GM12874 (cell line): Measurements from ENCODE around the gene CAPN2.

ENCODE experiments used
- TF ChIP-seq, protein P1 (sequence below): IDR thresholded peaks from 2 replicates; pipeline ENCODE4 v1.5.1; 2011; ENCODE audit warnings: low read depth, mild to moderate bottlenecking, control low read depth, low read length, moderate library complexity; ENCODE audit not compliant: insufficient read depth

The CAPN2 gene

GRCh38 chr1:223750730-223751570, 38.6 kb downstream of the CAPN2 start:
- TF ChIP-seq, protein P1, sequence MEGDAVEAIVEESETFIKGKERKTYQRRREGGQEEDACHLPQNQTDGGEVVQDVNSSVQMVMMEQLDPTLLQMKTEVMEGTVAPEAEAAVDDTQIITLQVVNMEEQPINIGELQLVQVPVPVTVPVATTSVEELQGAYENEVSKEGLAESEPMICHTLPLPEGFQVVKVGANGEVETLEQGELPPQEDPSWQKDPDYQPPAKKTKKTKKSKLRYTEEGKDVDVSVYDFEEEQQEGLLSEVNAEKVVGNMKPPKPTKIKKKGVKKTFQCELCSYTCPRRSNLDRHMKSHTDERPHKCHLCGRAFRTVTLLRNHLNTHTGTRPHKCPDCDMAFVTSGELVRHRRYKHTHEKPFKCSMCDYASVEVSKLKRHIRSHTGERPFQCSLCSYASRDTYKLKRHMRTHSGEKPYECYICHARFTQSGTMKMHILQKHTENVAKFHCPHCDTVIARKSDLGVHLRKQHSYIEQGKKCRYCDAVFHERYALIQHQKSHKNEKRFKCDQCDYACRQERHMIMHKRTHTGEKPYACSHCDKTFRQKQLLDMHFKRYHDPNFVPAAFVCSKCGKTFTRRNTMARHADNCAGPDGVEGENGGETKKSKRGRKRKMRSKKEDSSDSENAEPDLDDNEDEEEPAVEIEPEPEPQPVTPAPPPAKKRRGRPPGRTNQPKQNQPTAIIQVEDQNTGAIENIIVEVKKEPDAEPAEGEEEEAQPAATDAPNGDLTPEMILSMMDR: no peak

GRCh38 chr1:223751696-223752095, 39.4 kb downstream of the CAPN2 start:
- TF ChIP-seq, protein P1: no peak

DNA sequence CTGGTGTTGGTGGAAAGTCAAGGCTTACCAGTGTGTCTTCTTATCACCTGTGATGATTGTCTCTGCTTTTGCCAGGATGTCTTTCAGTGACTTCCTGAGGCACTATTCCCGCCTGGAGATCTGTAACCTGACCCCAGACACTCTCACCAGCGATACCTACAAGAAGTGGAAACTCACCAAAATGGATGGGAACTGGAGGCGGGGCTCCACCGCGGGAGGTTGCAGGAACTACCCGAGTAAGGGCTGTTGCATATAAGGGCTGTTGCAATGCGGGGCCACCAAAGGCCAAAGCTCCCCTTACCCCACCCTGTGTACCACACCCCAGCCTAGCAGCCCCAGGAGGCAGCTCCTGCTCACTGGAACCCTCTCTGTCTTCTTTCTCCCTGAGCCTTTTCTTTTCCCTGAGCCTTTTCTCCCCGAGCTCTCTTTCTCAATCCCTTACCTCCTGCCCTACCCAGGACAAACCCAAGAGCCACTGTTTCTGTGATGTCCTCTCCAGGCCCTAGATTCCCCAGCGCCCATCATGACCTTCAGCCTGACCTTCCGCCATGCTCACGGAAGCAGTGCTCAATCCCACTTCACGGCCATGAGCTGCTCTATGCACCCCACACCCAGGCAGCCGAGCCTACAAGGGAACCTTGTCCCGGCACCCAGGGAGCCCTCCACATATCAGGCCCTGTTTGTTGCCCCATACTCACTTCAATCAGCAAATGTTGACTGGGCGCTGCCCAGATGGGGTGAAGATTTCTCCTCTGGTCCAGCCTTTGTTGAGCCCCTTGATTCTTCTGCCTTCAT, 40.6 kb downstream of the CAPN2 start:
- TF ChIP-seq, protein P1: no peak

GRCh38 chr1:223754681-223755431, 42.5 kb downstream of the CAPN2 start:
- TF ChIP-seq, protein P1: no peak

DNA sequence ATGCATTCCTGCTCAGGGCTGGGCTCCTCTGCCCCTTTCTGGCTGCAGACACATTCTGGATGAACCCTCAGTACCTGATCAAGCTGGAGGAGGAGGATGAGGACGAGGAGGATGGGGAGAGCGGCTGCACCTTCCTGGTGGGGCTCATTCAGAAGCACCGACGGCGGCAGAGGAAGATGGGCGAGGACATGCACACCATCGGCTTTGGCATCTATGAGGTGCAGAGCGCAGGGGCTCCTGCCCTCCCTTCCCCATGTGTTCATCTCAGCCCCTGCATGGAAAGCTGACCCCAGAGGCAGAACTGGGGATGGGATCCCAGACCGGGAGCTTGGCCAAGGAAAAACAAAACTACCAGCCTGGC, 43.1 kb downstream of the CAPN2 start:
- TF ChIP-seq, protein P1: no peak

GRCh38 chr1:223755992-223756775, 43.8 kb downstream of the CAPN2 start:
- TF ChIP-seq, protein P1: no peak
